HUDEP-2 (cell line): ENCODE data around the gene C11orf91.
"Not testable (repeated sequence)": the region's sequence is repeated elsewhere in the genome, so short reads cannot be mapped to it uniquely, and the experiment has no call there.

ENCODE experiments used
- DNase-seq, 76 experiments: peaks; one replicate each; lab custom pipeline; 2025; ENCODE audit not compliant: unreplicated experiment in 76 of 76; lab: John Stamatoyannopoulos, UW

Gene C11orf91

GRCh38 chr11:33674035-33674814, 26.4 kb downstream of the C11orf91 start:
- DNase-seq = no peak

DNA sequence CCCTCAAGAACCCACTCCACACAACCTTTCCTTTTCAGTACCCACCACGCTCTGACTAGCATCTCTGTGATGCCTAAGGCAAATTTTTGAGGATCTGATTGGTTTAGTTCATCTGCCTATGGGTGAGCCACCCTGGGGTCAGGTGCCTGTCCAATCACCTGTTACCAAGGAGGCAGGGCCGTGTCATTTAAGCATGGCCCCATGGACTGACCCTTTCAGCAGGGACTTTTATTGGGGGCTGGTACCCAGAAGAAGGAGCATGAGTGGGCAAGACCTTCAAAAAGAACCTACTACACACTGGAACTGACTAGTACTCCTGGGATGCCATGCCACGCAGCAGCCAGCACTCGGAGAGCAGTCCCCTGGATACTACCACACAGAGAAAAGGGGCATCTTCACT, 28.4 kb downstream of the C11orf91 start:
- DNase-seq = no peak

DNA sequence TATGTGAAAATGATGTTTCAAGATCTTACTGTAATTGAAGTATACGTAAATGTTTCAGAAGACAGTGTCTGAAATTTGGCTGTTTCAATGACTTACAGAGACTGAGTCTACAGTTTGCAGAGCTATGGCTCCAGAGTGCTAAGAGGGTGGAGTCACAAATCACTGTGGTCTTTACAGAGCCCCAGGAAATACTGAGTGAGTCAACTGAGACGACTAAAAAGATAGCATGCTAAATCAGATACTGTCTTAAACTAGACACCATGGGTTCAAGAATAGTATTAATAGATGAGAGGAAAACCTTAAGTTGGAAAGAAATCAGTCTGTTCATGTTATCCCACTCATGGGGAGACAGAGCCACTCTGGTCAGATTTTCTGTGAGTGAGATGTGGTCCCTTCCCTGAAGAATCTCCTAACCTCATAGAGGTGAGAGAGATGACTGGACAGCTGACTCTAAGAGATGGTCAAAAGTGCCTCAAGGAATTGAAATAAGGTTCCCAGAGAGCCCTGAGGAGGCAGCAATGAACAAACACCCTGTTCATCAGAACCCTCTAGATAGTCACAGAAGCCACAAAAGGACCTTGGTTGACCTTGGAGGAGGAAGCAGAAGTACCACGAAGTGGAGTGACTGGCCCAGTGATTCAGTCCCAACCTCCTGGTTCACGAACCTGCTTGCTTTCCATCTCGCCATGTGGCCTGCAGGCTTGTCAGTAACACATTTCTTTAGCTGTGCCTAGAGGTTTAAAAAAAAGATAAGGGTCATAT, 30.2 kb downstream of the C11orf91 start:
- DNase-seq = no peak

DNA sequence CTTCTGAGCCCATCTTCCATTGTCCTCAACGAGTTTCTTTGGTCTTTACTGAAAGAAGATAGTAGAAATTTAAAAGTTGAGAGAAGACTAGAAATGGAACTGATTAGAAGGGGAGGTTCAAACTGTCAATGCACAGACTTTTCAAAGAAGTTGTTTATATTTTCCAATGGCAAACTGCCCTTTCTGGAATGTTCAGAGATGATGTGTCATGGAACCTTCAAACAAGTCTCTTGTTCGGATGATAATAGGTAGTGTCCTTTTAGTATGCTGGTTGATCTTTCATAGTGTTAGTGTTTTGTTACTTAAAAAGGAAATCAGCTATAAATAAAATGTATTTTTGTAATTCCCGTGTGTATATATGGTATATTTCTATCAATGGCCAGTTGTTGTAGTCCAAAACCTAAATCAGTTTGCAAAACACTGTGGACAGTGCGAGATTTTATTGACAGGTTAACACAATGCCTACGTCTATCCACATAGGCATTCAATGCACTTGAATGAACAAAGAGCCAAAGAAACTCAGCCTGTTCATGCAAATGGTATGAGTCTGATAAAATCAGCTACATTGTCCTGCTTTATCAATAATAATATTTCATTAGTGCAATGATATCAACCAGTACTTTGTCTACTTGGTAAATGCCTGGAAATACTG, 30.9 kb downstream of the C11orf91 start:
- DNase-seq = no peak

DNA sequence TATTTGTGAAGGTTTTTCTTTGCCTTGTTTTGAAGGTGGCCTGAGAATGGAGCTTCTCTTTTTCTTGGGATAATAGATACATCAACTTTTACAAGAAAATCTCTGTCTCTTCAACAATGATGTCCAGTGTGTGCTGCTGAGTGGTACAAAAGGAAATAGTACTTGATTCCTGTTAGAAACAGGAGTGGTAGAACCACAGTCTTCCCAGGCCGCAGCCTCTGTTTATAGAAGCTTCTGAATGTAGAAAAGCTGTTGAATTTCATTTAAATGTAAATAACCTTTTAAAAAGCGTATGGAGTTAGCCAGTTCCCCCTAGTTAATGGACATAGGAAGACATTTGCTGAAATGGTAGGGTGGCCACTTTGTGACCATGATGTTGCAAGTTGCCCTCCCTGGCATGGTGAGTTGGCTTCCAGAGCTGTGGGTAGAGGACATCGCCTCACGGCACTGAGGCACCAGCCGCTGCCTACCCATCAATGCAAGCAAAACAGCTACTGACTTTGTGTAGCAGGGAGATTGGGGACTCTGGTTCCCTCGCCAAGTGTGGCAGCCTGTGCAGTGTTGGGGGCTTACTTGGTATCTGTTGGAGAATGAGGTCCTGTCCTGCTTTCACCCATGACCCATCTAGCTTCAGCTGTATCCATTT, 31.6 kb downstream of the C11orf91 start:
- DNase-seq = no peak

DNA sequence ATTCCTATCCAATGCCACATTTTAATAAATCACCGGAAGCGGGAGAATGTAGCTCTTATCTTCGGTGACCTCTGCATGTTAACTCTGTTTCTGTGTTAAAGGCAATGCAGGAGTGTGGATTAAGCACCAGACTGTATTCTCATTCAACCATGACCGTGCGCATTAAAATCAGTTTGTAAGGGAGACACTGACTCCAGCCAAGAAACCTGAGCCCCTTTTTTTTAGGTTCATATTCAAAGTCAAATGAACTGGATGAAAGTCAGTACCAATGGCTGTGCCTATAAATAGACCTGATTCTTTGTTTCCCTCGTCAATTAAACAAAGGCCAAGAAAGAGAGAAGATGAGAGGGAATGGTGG, 32.2 kb downstream of the C11orf91 start:
- DNase-seq = no peak

DNA sequence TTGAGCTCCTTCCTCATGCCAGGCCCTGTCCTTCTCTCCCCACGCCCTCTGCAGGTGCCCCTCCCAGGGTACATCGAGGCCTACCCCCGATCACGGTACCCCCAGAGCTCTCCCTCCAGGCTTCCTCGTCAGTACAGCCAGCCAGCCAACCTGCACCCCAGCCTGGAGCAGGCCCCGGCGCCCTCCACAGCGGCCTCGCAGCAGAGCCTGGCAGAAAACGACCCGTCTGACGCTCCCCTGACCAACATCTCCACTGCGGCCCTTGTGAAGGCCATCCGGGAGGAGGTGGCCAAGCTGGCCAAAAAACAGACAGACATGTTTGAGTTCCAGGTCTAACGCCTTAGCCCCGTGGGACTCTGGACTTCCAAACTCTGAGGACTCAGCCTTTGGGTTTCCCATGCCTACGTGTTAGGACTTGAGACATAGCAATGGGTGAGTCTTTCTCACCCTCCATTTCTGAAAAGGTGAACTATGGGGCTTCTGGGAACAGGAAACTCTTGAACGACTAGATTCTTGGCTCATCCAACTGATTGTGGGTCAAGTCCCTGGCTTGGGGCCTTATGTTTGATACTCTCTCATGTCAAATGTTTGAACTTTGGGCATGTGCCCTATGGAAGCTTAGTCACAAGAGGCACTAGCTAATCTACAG, 32.7 kb downstream of the C11orf91 start:
- no peak for DNase-seq

DNA sequence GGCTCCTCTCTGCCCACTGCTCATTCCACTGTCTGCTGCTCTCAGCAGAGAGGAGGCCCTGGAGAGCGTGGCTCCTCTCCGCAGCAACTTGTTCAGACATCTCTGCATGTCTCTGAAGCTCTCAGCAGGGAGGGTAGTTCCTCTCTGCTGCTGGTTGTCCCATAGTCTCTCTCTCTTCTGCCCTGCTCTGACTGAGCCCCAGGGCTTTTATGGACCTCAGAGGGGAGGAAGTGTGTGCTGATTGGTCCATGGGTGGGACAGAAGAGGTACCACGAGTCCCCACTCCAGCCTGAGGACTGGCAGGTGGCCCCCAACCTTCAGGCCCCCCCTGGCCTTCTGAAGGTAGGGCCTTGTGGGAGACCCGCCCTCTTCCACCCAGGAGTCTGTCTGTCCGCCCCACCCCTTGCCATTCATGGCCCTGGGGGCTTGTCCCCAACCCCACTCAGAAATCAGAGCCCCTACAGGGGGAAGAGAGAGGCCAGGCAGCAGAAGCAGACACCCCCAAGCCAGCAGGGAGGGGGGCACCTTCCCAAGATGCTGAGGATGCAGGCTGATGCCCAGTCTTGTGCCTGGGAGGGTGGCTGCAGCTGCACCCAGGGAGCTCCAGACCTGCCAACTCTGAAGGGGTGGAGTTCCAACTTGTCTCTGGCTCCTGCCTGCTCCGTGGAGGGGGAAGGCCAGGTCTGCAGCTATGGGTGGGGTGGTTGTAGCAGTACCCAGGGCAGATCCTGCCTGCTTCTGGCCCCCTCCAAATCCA, 35.1 kb downstream of the C11orf91 start:
- peak in 1 of 76 experiments; percentile 1 for DNase-seq

- DNase-seq = no peak
Measured at GRCh38 chr11:33664827-33665226, 35.8 kb downstream of the C11orf91 start.

DNA sequence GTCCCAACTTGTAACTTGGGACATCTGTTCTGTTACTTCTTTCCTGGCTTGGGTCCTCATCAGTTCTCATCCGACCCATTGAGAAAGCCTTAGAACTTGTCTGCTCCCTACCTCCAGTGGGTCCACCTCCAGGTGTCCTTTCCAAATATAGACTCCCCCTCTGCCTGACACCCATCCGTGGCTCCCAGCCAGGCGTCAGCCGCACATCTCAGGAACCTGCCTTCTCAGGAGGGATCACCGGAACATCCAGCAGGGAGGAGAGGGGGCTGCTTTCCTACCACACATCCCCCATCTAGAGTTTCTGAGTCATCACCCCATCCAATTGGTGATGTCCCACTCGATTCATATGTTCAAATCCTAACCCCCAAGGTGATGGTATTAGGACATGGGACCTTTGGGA, 36.5 kb downstream of the C11orf91 start:
- DNase-seq = no peak

DNA sequence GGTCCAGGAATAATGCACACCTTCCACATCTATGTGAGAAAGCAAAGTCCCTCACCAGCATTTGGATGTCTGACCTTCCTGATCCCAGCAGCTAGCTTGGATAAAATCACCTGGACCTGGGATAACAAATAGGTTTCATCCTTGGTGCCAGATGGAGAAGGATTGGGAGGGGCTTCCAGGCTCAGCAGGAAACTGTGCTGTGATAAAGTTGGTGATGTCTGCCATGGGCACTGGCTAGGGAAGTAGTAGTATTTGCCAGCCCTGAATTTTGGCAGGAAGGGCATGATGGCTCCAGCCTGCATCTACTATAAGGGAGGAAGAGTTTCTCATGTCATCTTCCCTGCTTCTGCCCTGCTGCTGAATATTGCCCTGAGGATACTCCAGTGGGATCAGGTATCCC, 37.5 kb downstream of the C11orf91 start:
- DNase-seq = no peak

GRCh38 chr11:33661526-33661925, 39.1 kb downstream of the C11orf91 start:
- not testable (repeated sequence) for DNase-seq

DNA sequence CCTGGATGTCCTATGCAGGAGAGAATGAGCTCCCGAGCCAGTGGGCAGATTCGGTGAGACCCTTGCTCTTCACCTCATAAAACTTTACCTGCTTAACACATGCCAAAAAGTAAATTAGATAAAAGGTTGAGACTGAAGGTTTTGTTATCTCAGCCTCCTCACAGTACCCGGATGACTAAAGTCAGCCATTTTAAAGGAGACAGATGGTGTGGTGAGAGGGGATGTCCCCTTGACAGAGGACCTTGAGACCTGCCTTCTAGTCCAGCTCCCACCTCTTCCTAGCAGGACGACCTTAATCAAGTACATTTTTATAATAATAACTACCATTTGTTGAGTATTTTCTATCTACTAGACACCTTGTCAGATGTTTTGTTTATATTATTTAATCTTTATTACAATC, 39.7 kb downstream of the C11orf91 start:
- DNase-seq = no peak

- no peak for DNase-seq
Measured at GRCh38 chr11:33659370-33660139, 41.1 kb downstream of the C11orf91 start.

- no peak for DNase-seq
Measured at GRCh38 chr11:33658195-33658900, 42.3 kb downstream of the C11orf91 start.

GRCh38 chr11:33657757-33658156, 42.9 kb downstream of the C11orf91 start:
- no peak for DNase-seq

DNA sequence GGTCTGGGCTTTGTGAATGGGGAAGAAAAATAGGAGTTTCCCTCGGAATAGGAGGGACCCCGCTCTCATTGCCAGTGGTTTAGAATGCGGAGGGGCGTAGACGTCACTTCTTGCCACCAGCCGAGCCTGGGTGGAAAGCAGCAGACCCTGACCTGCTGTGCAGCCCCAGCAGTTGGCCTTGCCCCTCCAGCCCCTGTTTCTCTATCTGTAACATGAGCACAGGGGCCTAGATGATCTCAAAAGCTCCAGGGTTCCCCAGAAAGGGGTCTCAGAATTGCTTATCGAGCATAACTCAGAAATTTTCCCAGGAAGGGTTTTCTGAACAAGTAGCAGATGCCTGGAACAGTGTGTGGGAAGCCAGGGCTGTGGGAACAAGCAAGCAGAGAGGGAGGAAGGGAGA, 43.9 kb downstream of the C11orf91 start:
- no peak for DNase-seq

GRCh38 chr11:33655842-33656600, 44.6 kb downstream of the C11orf91 start:
- no peak for DNase-seq
